Common myeloid progenitor, CD34-positive (primary cell): Measurements from ENCODE around the gene C5AR2.

Experiments used
- CTCF ChIA-PET: fragments of 350-600 bp; sonication (Branson Sonifier 250); formaldehyde crosslinking; loops from one replicate; lab custom pipeline; 2021; ENCODE audit warnings: antibody characterized with exemption; lab: Charles Lee
- POLR2A ChIA-PET: fragments of 350-600 bp; sonication (Branson Sonifier 250); formaldehyde crosslinking; loops from one replicate; lab custom pipeline; 2021; ENCODE audit warnings: antibody characterized with exemption; lab: Charles Lee
- DNase-seq, 3 donors: peaks; one replicate each; pipeline versions ENCODE4 v3.0.0 to v3.0.0-alpha.2; 2013
- H3K27ac ChIP-seq, 2 experiments: 1 replicate in 1 of 2; 2 replicates in 1 of 2; pipeline ENCODE4 v1.7.0; 2013; ENCODE audit warnings: inconsistent platforms in 2 of 2, low read length in 2 of 2, mild to moderate bottlenecking in 2 of 2, low read depth in 1 of 2, moderate library complexity in 1 of 2; ENCODE audit not compliant: severe bottlenecking in 2 of 2, insufficient read depth in 1 of 2, poor library complexity in 1 of 2
- H3K27me3 ChIP-seq, 5 experiments: replicated peaks in 2 of 5; 1 replicate in 3 of 5; 2 replicates in 2 of 5; pipeline versions ENCODE4 v1.6.1 to v1.7.0; 2013; ENCODE audit warnings: low read length in 4 of 5, mild to moderate bottlenecking in 2 of 5, moderate library complexity in 2 of 5, inconsistent platforms in 1 of 5; ENCODE audit not compliant: insufficient read depth in 5 of 5, control insufficient read depth in 4 of 5
- H3K36me3 ChIP-seq, 4 experiments: 1 replicate in 2 of 4; 2 replicates in 2 of 4; pipeline versions ENCODE4 v1.6.1 to v1.7.0; 2013; ENCODE audit warnings: low read length in 3 of 4, control low read depth in 1 of 4, mild to moderate bottlenecking in 1 of 4; ENCODE audit not compliant: control insufficient read depth in 4 of 4, insufficient read depth in 4 of 4
- H3K4me1 ChIP-seq, 4 experiments: 1 replicate in 3 of 4; 2 replicates in 1 of 4; pipeline versions ENCODE4 v1.6.1 to v1.7.1; 2013; ENCODE audit warnings: low read length in 3 of 4, mild to moderate bottlenecking in 3 of 4, control low read depth in 1 of 4, inconsistent platforms in 1 of 4, moderate library complexity in 1 of 4; ENCODE audit not compliant: control insufficient read depth in 4 of 4, insufficient read depth in 4 of 4; ENCODE audit errors: control extremely low read depth in 1 of 4
- H3K4me3 ChIP-seq, 7 experiments: 1 replicate in 4 of 7; 2 replicates in 3 of 7; pipeline versions ENCODE4 v1.5.1 to v1.7.0; 2013; ENCODE audit warnings: mild to moderate bottlenecking in 7 of 7, low read length in 6 of 7, moderate library complexity in 6 of 7, inconsistent platforms in 2 of 7, low read depth in 2 of 7, control low read depth in 1 of 7; ENCODE audit not compliant: insufficient read depth in 4 of 7, control insufficient read depth in 1 of 7; ENCODE audit errors: extremely low read depth in 1 of 7
- H3K9me3 ChIP-seq, 5 experiments: 1 replicate in 4 of 5; 2 replicates in 1 of 5; pipeline versions ENCODE4 v1.6.1 to v1.7.1; 2013; ENCODE audit warnings: low read length in 4 of 5, mild to moderate bottlenecking in 2 of 5, inconsistent platforms in 1 of 5, low read depth in 1 of 5, moderate library complexity in 1 of 5; ENCODE audit not compliant: control insufficient read depth in 4 of 5, insufficient read depth in 2 of 5; ENCODE audit errors: control extremely low read depth in 1 of 5
- WGBS: methylation state at CpG from one replicate; pipeline ENCODE4 v1.1.5; 2013; ENCODE audit not compliant: insufficient coverage; 5-methylcytosine and 5-hydroxymethylcytosine counted together

C5AR2 gene

GRCh38 chr19:47312366-47313006 is 19.5 kb upstream of the C5AR2 start:
- no peak for DNase-seq
- CTCF ChIA-PET = interaction anchor here (2.3 kb wide), 1 partner anchor 36 kb away, joined by 6 read pairs; the partner anchor contains the start of gene DHX34
- H3K36me3 ChIP-seq = no peaks in the 10 kb centered on the region
- 90% methylated on average over 3 of the region's 5 CpGs for WGBS
- peaks cover 0 to 40% (median 10%) of the 10 kb centered on the region in 5 experiments for H3K27me3 ChIP-seq
- no peaks in the 10 kb centered on the region for H3K9me3 ChIP-seq
- peaks cover 0 to 11% (median 2%) of the 10 kb centered on the region in 4 experiments for H3K4me1 ChIP-seq
- peak overlapping the region in 1 of 7 experiments; percentile 19 for H3K4me3 ChIP-seq
- no peak overlapping the region for H3K27ac ChIP-seq
- POLR2A ChIA-PET = no interaction called here

GRCh38 chr19:47313754-47314295 is 18.1 kb upstream of the C5AR2 start:
- Histone ChIP-seq H3K4me1 (peaks cover 0 to 11% (median 2%) of the 10 kb centered on the region in 4 experiments), H3K27ac (no peak overlapping the region), H3K36me3 (no peaks in the 10 kb centered on the region), H3K27me3 (peaks cover 0 to 37% (median 10%) of the 10 kb centered on the region in 5 experiments), H3K9me3 (no peaks in the 10 kb centered on the region), H3K4me3 (no peak overlapping the region)
- POLR2A ChIA-PET = interaction anchor here (0.6 kb wide), 1 partner anchor 1050 kb away, joined by 3 read pairs; the partner anchor contains the start of genes SYNGR4 and TMEM143
- 90% methylated on average over 9 of the region's 10 CpGs for WGBS
- DNase-seq = no peak
- CTCF ChIA-PET = interaction anchor here (2.3 kb wide), 1 partner anchor 35 kb away, joined by 6 read pairs; the partner anchor contains the start of gene DHX34

- H3K27me3 ChIP-seq = peaks cover 0 to 24% (median 6%) of the 10 kb centered on the region in 5 experiments
- POLR2A ChIA-PET = no interaction called here
- H3K36me3 ChIP-seq = no peaks in the 10 kb centered on the region
- no peak overlapping the region for H3K4me3 ChIP-seq
- peak; percentile 39 to 78 (median 73) for DNase-seq
- H3K4me1 ChIP-seq = peaks cover 0 to 6% (median 2%) of the 10 kb centered on the region in 4 experiments
- peak overlapping the region in 1 of 2 experiments; percentile 41 for H3K27ac ChIP-seq
- CTCF ChIA-PET = interaction anchor here (0.7 to 1.6 kb wide), 4 partner anchors 9 to 31 kb away, joined by 3 to 4 read pairs (median 4); no protein-coding TSS in a partner anchor
- 47% methylated on average over 10 of the region's 12 CpGs for WGBS
- no peaks in the 10 kb centered on the region for H3K9me3 ChIP-seq
These were observed 16.7 kb upstream of the C5AR2 start for GRCh38 chr19:47315125-47315821.

- peaks cover 0 to 6% (median 2%) of the 10 kb centered on the region in 4 experiments for H3K4me1 ChIP-seq
- H3K4me3 ChIP-seq = no peak overlapping the region
- no peaks in the 10 kb centered on the region for H3K36me3 ChIP-seq
- DNase-seq = no peak
- POLR2A ChIA-PET = no interaction called here
- H3K27me3 ChIP-seq = peaks cover 0 to 16% (median 2%) of the 10 kb centered on the region in 5 experiments
- H3K9me3 ChIP-seq = peaks cover 0 to 4% (median 0%) of the 10 kb centered on the region in 5 experiments
- WGBS = 100% methylated on average over 3 of the region's 4 CpGs
- CTCF ChIA-PET = interaction anchor here (0.9 to 1.7 kb wide), 3 partner anchors 11 to 32 kb away, joined by 4 to 5 read pairs (median 5); no protein-coding TSS in a partner anchor
- no peak overlapping the region for H3K27ac ChIP-seq
These were observed 15.5 kb upstream of the C5AR2 start for GRCh38 chr19:47316513-47316912.

GRCh38 chr19:47319923-47320871 is 11.8 kb upstream of the C5AR2 start:
- H3K27ac ChIP-seq = no peak overlapping the region
- DNase-seq = no peak
- ChIA-PET CTCF (interaction anchor here (1.4 kb wide), 1 partner anchor 20 kb away, joined by 3 read pairs; no protein-coding TSS in a partner anchor), POLR2A (no interaction called here)
- peaks cover 2 to 14% (median 9%) of the 10 kb centered on the region in 4 experiments for H3K4me1 ChIP-seq
- H3K4me3 ChIP-seq = no peak overlapping the region
- WGBS = 95% methylated on average over 46 of the region's 46 CpGs
- no peaks in the 10 kb centered on the region for H3K36me3 ChIP-seq
- H3K27me3 ChIP-seq = peaks cover 0 to 21% (median 2%) of the 10 kb centered on the region in 5 experiments
- peaks cover 0 to 4% (median 0%) of the 10 kb centered on the region in 5 experiments for H3K9me3 ChIP-seq

GRCh38 chr19:47321630-47322029 is 10.3 kb upstream of the C5AR2 start:
- ChIA-PET CTCF (interaction anchor here (1.4 to 1.6 kb wide), 2 partner anchors 14 to 22 kb away, joined by 3 to 5 read pairs; no protein-coding TSS in a partner anchor), POLR2A (interaction anchor here (0.6 kb wide), 1 partner anchor 69 kb away, joined by 3 read pairs; no protein-coding TSS in a partner anchor)
- no CpG with 5 or more reads among the region's 1 CpG for WGBS
- Histone ChIP-seq H3K4me1 (peaks cover under 1 to 10% (median 8%) of the 10 kb centered on the region in 4 experiments), H3K36me3 (no peaks in the 10 kb centered on the region), H3K9me3 (peaks cover 0 to 4% (median 0%) of the 10 kb centered on the region in 5 experiments), H3K27ac (no peak overlapping the region), H3K4me3 (no peak overlapping the region), H3K27me3 (peaks cover 0 to 19% (median 2%) of the 10 kb centered on the region in 5 experiments)
- DNase-seq = no peak
